Progenitor cell of endocrine pancreas (in vitro differentiated cells): ENCODE results near the gene KCTD8. TPM values are rescaled to one million over a fixed set of nuclear protein-coding genes. Genes with fewer than 3 reads are reported as not detected.

Experiments
- DNase-seq: peaks from one replicate; pipeline ENCODE4 v3.0.0; 2021; ENCODE audit warnings: low spot score; ENCODE audit not compliant: unreplicated experiment
- H3K27ac Mint-ChIP-seq: 2 replicates; pipeline ENCODE4 v1.8.0; 2021; ENCODE audit warnings: mild to moderate bottlenecking, moderate library complexity, mixed read lengths
- H3K27me3 Mint-ChIP-seq: 2 replicates; pipeline ENCODE4 v1.8.0; 2021; ENCODE audit warnings: mixed read lengths
- H3K36me3 Mint-ChIP-seq: 2 replicates; pipeline ENCODE4 v1.8.0; 2022; ENCODE audit warnings: mixed read lengths; ENCODE audit not compliant: insufficient read depth
- H3K4me1 Mint-ChIP-seq: 2 replicates; pipeline ENCODE4 v1.8.0; 2021; ENCODE audit warnings: low read depth, mixed read lengths
- H3K4me3 Mint-ChIP-seq: 2 replicates; pipeline ENCODE4 v1.8.0; 2021; ENCODE audit warnings: low read depth, mild to moderate bottlenecking, moderate library complexity, mixed read lengths
- H3K9me3 Mint-ChIP-seq: 2 replicates; pipeline ENCODE4 v1.8.0; 2021; ENCODE audit warnings: low read depth, mixed read lengths
- total RNA-seq: library from RNA; stranded (reverse); gene quantifications from 2 replicates; pipeline ENCODE4 v1.2.1, GENCODE V29; 2021
- TF ChIP-seq, protein P1 (sequence below): fragments of 200-600 bp; sonication (generic); IDR thresholded peaks from one replicate; pipeline ENCODE4 v1.5.0; 2021; ENCODE audit warnings: antibody characterized with exemption, mild to moderate bottlenecking; ENCODE audit not compliant: unreplicated experiment

KCTD8 gene
- total RNA-seq, 1 donor from 2014 or later, result 1.3 TPM

DNA sequence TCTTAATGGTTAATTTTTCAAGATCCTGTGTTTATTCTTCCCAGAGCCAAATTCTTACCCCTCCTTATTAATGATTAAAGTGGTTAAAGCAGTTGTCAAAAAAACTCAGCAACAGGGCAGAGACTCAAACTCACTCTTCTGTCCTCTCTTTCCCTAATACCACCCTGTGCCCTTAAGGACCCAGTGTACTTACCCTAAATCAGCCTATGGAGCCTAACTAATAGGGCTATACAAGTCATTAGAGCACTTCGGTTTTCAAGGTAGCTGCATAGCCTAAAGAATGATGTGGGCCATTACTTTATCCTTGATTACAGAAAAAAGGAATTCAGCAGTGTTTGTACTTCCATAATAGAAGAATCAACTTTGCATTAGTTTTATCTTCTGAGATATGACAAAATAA is 216.3 kb downstream of the KCTD8 start:
- no peak for DNase-seq
- TF ChIP-seq, protein P1, sequence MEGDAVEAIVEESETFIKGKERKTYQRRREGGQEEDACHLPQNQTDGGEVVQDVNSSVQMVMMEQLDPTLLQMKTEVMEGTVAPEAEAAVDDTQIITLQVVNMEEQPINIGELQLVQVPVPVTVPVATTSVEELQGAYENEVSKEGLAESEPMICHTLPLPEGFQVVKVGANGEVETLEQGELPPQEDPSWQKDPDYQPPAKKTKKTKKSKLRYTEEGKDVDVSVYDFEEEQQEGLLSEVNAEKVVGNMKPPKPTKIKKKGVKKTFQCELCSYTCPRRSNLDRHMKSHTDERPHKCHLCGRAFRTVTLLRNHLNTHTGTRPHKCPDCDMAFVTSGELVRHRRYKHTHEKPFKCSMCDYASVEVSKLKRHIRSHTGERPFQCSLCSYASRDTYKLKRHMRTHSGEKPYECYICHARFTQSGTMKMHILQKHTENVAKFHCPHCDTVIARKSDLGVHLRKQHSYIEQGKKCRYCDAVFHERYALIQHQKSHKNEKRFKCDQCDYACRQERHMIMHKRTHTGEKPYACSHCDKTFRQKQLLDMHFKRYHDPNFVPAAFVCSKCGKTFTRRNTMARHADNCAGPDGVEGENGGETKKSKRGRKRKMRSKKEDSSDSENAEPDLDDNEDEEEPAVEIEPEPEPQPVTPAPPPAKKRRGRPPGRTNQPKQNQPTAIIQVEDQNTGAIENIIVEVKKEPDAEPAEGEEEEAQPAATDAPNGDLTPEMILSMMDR, result no peak
- H3K4me1 Mint-ChIP-seq, result peaks cover 13% of the 10 kb centered on the region
- H3K27me3 Mint-ChIP-seq, result no peaks in the 10 kb centered on the region
- no peak overlapping the region for H3K4me3 Mint-ChIP-seq
- no peaks in the 10 kb centered on the region for H3K36me3 Mint-ChIP-seq
- H3K9me3 Mint-ChIP-seq, result no peaks in the 10 kb centered on the region
- H3K27ac Mint-ChIP-seq, result no peak overlapping the region

DNA sequence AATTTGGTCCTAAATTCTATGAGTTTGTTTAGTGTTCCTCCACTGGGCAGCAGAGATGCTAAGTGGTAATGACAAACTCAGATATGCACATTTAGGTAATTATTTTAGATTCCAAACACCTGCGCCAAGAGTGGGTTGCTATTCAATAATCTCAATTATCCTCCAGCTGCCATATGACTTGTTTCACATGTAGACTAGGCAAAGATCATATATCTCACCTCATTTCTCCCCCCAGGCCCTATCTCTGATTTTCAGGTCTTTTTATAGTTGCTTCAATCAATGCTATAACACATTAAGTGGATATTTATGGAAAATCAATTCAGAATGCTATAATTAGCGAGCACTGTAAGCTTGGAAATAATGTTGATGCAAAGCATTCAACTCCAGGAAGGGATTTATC is 217.6 kb downstream of the KCTD8 start:
- H3K27ac Mint-ChIP-seq, result no peak overlapping the region
- no peak for DNase-seq
- no peaks in the 10 kb centered on the region for H3K27me3 Mint-ChIP-seq
- TF ChIP-seq, protein P1, result no peak
- peaks cover 4% of the 10 kb centered on the region for H3K9me3 Mint-ChIP-seq
- peaks cover 13% of the 10 kb centered on the region for H3K4me1 Mint-ChIP-seq
- no peaks in the 10 kb centered on the region for H3K36me3 Mint-ChIP-seq
- no peak overlapping the region for H3K4me3 Mint-ChIP-seq

DNA sequence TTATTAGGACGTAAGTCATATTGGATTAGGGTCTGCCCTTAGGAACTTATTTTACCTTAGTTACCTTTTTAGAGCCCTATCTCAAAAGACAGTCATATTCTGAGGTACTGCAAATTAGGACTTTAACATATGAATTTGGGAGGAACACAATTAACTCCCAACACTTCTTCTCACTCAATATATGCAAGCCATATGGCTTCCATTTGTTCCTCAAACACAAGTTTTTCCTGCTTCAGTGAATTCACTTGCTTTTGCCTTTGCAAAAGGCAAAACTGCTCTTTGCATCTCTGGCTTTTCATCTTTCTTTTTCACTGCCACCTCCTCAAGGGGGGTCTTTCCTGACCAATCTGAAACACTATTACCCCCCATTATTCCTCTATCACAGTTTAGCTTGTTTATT is 220.3 kb downstream of the KCTD8 start:
- H3K36me3 Mint-ChIP-seq, result no peaks in the 10 kb centered on the region
- no peak for DNase-seq

DNA sequence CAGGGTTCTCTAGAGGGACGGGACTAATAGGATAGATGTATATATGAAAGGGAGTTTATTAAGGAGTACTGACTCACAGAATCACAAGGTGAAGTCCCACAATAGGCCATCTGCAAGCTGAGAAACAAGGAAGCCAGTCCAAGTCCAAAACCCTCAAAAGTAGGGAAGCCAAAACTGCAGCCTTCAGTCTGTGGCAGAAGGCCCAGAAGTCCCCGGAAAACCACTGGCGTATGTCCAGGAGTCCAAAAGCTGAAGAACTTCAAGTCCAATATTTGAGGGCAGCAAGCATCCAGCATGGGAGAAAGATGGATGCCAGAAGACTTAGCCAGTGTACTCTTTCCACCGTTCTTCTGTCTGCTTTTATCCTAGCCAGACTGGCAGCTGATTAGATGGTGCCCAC is 227.2 kb downstream of the KCTD8 start:
- no peak for DNase-seq
- no peaks in the 10 kb centered on the region for H3K4me1 Mint-ChIP-seq
- H3K9me3 Mint-ChIP-seq, result peaks cover 3% of the 10 kb centered on the region
- H3K27ac Mint-ChIP-seq, result no peak overlapping the region
- H3K4me3 Mint-ChIP-seq, result no peak overlapping the region
- no peaks in the 10 kb centered on the region for H3K27me3 Mint-ChIP-seq
- TF ChIP-seq, protein P1, result no peak
- H3K36me3 Mint-ChIP-seq, result no peaks in the 10 kb centered on the region

More for the DNA sequence above, 220.3 kb downstream of the KCTD8 start:
- no peaks in the 10 kb centered on the region for H3K27me3 Mint-ChIP-seq
- TF ChIP-seq, protein P1, result no peak
- no peak overlapping the region for H3K4me3 Mint-ChIP-seq
- peaks cover 7% of the 10 kb centered on the region for H3K9me3 Mint-ChIP-seq
- H3K4me1 Mint-ChIP-seq, result peaks cover 13% of the 10 kb centered on the region
- H3K27ac Mint-ChIP-seq, result no peak overlapping the region

DNA sequence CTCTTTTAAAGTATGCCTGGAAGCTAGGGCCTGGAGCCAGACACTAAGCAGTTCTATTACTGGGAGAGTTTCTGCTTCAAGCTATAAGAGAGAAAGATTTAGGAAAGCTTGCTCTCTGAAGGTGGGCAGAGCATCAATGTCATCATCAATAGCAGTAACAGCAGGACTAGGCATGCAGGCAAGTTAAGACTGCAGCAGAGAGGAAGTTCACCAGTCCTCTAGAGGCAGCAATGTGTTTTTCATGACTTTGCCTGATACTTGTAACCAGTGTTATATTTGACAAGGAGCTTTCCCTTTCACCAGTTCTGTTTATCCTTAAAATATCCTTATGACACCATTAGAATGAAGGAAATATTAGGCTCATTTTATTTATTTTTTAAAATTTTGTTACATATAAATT is 237.9 kb downstream of the KCTD8 start:
- no peaks in the 10 kb centered on the region for H3K9me3 Mint-ChIP-seq
- no peak for DNase-seq
- no peaks in the 10 kb centered on the region for H3K36me3 Mint-ChIP-seq
- TF ChIP-seq, protein P1, result peak; percentile 16
- H3K27me3 Mint-ChIP-seq, result no peaks in the 10 kb centered on the region
- no peaks in the 10 kb centered on the region for H3K4me1 Mint-ChIP-seq
- no peak overlapping the region for H3K27ac Mint-ChIP-seq
- H3K4me3 Mint-ChIP-seq, result no peak overlapping the region
